IPS-NIHi7 (cell line): ENCODE data around the gene ISM1.

Experiments
- DNase-seq: peaks from one replicate; pipeline ENCODE4 v3.0.0; 2012; ENCODE audit warnings: mixed read lengths; ENCODE audit errors: extremely low spot score

Gene ISM1

GRCh38 chr20:13313201-13313600 lies 92.1 kb downstream of the ISM1 start:
- DNase-seq = no peak

- no peak for DNase-seq
Observed at GRCh38 chr20:13317439-13317838, 96.4 kb downstream of the ISM1 start.

GRCh38 chr20:13318871-13319521 lies 97.9 kb downstream of the ISM1 start:
- DNase-seq = no peak

- no peak for DNase-seq
Observed at GRCh38 chr20:13320702-13321101, 99.6 kb downstream of the ISM1 start.

GRCh38 chr20:13321416-13321815 lies 100.3 kb downstream of the ISM1 start:
- no peak for DNase-seq

- no peak for DNase-seq
Observed at GRCh38 chr20:13322198-13322597, 101.1 kb downstream of the ISM1 start.

- no peak for DNase-seq
Observed at GRCh38 chr20:13322621-13323020, 101.5 kb downstream of the ISM1 start.

GRCh38 chr20:13325033-13325432 lies 104.0 kb downstream of the ISM1 start:
- DNase-seq = peak; percentile 74

- no peak for DNase-seq
Observed at GRCh38 chr20:13325796-13326340, 104.8 kb downstream of the ISM1 start.

GRCh38 chr20:13331536-13331935 lies 110.5 kb downstream of the ISM1 start:
- DNase-seq = no peak

- no peak for DNase-seq
Observed at GRCh38 chr20:13333036-13333435, 112.0 kb downstream of the ISM1 start.

GRCh38 chr20:13333793-13334192 lies 112.7 kb downstream of the ISM1 start:
- DNase-seq = no peak

GRCh38 chr20:13336308-13337089 lies 115.4 kb downstream of the ISM1 start:
- DNase-seq = no peak

- DNase-seq = no peak
Observed at GRCh38 chr20:13337090-13337784, 116.2 kb downstream of the ISM1 start.

- no peak for DNase-seq
Observed at GRCh38 chr20:13338097-13338661, 117.1 kb downstream of the ISM1 start.

GRCh38 chr20:13338999-13339411 lies 117.9 kb downstream of the ISM1 start:
- no peak for DNase-seq

- no peak for DNase-seq
Observed at GRCh38 chr20:13340088-13340487, 119.0 kb downstream of the ISM1 start.

GRCh38 chr20:13341737-13342393 lies 120.8 kb downstream of the ISM1 start:
- no peak for DNase-seq

- DNase-seq = no peak
Observed at GRCh38 chr20:13342469-13343242, 121.6 kb downstream of the ISM1 start.

- DNase-seq = no peak
Observed at GRCh38 chr20:13344671-13345070, 123.6 kb downstream of the ISM1 start.
